ENCODE results near the gene BSDC1.

BSDC1 gene

DNA sequence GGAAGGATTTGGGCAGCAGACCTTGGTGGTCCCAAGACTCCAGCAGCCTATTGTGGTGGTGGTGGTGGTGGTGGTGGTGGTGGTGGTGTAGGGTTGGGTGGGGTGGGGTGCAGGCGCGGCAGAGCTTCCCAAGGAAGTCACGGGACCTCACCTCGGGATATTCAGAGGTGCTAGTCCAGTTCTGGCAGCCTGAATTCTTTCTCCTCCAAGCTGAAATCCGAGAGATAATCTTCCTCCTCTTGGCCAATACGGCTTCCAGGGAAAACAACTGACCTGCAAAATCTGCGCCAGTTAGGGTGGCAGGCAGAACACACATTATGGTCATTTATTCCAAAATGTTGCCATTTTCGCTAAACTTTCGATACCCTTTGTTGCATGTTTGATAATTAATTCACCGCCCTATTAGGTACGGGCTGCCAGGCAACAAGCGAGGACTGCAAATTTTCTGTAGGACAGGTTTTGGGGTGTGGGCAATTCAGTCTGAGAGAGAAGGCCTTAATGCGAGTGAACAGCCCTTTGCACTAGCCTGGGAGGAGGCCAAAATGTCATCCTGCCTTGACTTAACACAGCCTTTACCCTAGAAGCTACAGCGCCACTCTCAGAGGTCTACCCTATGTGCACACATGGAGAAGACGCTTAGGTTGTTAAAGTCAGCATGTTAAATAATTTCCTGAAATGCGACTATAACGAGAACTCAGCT lies 33.2 kb upstream of the BSDC1 start:
- no peak overlapping the region for H3K27ac ChIP-seq (ENCODE audit: low read length)
- TF ChIP-seq, protein P1, sequence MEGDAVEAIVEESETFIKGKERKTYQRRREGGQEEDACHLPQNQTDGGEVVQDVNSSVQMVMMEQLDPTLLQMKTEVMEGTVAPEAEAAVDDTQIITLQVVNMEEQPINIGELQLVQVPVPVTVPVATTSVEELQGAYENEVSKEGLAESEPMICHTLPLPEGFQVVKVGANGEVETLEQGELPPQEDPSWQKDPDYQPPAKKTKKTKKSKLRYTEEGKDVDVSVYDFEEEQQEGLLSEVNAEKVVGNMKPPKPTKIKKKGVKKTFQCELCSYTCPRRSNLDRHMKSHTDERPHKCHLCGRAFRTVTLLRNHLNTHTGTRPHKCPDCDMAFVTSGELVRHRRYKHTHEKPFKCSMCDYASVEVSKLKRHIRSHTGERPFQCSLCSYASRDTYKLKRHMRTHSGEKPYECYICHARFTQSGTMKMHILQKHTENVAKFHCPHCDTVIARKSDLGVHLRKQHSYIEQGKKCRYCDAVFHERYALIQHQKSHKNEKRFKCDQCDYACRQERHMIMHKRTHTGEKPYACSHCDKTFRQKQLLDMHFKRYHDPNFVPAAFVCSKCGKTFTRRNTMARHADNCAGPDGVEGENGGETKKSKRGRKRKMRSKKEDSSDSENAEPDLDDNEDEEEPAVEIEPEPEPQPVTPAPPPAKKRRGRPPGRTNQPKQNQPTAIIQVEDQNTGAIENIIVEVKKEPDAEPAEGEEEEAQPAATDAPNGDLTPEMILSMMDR (IDR thresholded peaks at IDR 0.05; ENCODE audit: low read depth, low read length) = no peak
- no peak for TF ChIP-seq EZH2phosphoT487 (IDR thresholded peaks at IDR 0.05; ENCODE audit: low read depth)
- no peak overlapping the region for H3K4me2 ChIP-seq (ENCODE audit: low read length)
- no peaks in the 10 kb centered on the region for H3K79me2 ChIP-seq (ENCODE audit: low read length)
- no peak overlapping the region for H2AFZ ChIP-seq (ENCODE audit: low read depth, low read length)
- H3K9me3 ChIP-seq (ENCODE audit: insufficient read depth, low read length) = no peaks in the 10 kb centered on the region
- H4K20me1 ChIP-seq (ENCODE audit: insufficient read depth, low read length) = no peaks in the 10 kb centered on the region
- H3K9ac ChIP-seq (ENCODE audit: low read length) = no peak overlapping the region
- no peak overlapping the region for H3K4me3 ChIP-seq (ENCODE audit: low read length)
- peaks cover 12% of the 10 kb centered on the region for H3K4me1 ChIP-seq (ENCODE audit: low read length)
- H3K36me3 ChIP-seq (replicated peaks; ENCODE audit: low read depth, low read length) = no peaks in the 10 kb centered on the region
- no peaks in the 10 kb centered on the region for H3K27me3 ChIP-seq (ENCODE audit: low read depth, low read length)

DNA sequence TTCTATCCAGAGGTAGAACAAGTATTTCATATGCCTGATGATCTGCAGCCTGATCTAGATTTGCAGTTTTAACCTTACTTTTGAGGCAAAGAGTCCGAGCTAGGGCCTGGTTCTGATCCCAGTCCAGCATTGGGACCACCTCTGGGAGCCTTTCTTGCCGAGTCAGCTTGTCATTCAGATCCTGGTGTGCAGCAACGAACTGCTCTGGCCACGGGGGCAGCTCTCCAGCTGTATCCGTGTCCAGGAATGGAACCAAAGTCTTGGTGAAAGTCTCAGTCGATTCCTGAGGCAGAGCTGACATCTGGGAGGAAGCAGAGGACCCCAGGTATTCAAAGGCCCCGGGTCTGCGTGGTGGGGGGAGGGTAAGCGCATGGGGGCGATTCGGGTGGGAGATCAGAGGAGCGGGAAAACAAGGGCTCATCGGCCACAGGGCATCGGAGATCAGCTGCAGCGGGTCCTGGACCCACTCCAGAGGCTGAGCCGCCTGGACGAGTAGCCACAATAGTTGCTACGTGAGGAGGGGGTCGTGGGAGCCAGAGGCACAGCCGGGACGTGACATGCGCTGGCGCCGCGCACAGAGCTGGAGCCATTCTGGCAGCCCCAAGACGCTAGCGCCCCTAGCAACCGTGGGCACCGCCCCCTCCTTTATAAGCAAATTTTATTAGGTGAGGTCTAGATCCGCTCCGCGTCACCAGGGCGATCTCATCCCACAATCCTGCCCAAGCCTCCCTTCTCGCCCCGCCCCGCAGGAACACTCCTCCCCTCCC lies 32.4 kb upstream of the BSDC1 start:
- no peak for TF ChIP-seq EZH2phosphoT487 (IDR thresholded peaks at IDR 0.05; ENCODE audit: low read depth)
- H3K9ac ChIP-seq (ENCODE audit: low read length) = no peak overlapping the region
- no peak overlapping the region for H3K4me3 ChIP-seq (ENCODE audit: low read length)
- no peaks in the 10 kb centered on the region for H3K36me3 ChIP-seq (replicated peaks; ENCODE audit: low read depth, low read length)
- peaks cover 5% of the 10 kb centered on the region for H3K4me1 ChIP-seq (ENCODE audit: low read length)
- H3K9me3 ChIP-seq (ENCODE audit: insufficient read depth, low read length) = no peaks in the 10 kb centered on the region
- no peaks in the 10 kb centered on the region for H3K79me2 ChIP-seq (ENCODE audit: low read length)
- H2AFZ ChIP-seq (ENCODE audit: low read depth, low read length) = no peak overlapping the region
- H3K27me3 ChIP-seq (ENCODE audit: low read depth, low read length) = no peaks in the 10 kb centered on the region
- H3K4me2 ChIP-seq (ENCODE audit: low read length) = no peak overlapping the region
- H4K20me1 ChIP-seq (ENCODE audit: insufficient read depth, low read length) = no peaks in the 10 kb centered on the region
- no peak overlapping the region for H3K27ac ChIP-seq (ENCODE audit: low read length)

DNA sequence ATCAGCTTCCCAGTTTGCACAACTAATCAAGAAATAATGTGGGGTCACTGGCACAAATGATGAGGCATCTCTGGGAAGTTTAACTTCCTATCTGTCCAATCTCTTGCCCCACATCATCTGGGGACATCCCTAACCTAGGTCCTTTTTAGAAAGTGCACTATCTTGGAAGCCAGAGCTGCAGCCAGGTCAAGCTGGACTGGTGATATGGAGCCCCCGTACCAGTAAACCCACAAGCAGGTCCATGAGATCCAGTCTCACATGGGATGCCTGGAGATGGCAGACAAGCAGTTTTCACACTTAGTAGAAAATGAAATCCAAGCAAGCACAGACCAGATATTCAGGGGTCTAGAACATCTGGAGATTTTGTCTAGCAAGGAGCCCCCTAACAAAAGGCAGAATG lies 27.5 kb upstream of the BSDC1 start:
- Histone ChIP-seq H3K9ac (ENCODE audit: low read length) (no peak overlapping the region), H4K20me1 (ENCODE audit: insufficient read depth, low read length) (no peaks in the 10 kb centered on the region), H3K36me3 (replicated peaks; ENCODE audit: low read depth, low read length) (no peaks in the 10 kb centered on the region), H3K4me2 (ENCODE audit: low read length) (no peak overlapping the region), H3K4me1 (ENCODE audit: low read length) (no peaks in the 10 kb centered on the region), H3K79me2 (ENCODE audit: low read length) (no peaks in the 10 kb centered on the region), H2AFZ (ENCODE audit: low read depth, low read length) (no peak overlapping the region), H3K9me3 (ENCODE audit: insufficient read depth, low read length) (no peaks in the 10 kb centered on the region), H3K27me3 (ENCODE audit: low read depth, low read length) (no peaks in the 10 kb centered on the region), H3K4me3 (ENCODE audit: low read length) (no peak overlapping the region), H3K27ac (ENCODE audit: low read length) (no peak overlapping the region)
- TF ChIP-seq, protein P1 (IDR thresholded peaks at IDR 0.05; ENCODE audit: low read depth, low read length) = no peak
- TF ChIP-seq EZH2phosphoT487 (IDR thresholded peaks at IDR 0.05; ENCODE audit: low read depth) = no peak

DNA sequence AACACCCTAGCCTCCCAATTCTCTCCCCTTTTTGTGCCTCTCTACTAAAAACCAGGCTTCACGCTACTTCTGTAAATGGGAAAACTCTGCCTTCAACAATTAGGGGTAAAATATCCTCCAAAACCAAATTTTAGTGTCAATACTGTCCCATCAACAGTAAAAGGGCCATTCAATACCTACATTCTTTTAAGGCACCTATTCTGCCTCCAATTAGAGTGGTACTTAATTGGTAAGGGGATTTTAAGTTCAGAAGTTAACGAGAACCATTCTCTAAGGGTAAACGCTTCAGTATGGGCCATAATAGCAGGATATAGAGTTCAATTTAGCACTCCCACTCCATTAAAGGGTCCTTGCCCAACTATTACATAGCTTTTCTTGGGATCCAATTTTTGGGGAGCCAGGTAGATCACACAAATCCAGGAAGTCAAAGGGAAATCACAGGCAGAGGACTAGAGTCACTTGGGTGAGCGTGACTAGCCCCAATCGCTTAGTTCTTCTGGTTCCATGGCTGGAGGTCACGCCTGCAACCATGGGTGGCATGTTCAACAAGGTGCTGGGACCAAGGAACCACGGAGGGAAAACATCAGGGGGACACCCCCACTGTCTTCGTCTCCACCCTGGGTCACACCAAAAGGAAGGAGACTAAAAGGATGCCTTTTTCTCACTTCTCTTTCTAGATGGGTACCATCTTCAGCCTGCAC lies 20.1 kb upstream of the BSDC1 start:
- Histone ChIP-seq H3K36me3 (replicated peaks; ENCODE audit: low read depth, low read length) (no peaks in the 10 kb centered on the region), H3K9ac (ENCODE audit: low read length) (no peak overlapping the region), H2AFZ (ENCODE audit: low read depth, low read length) (no peak overlapping the region; the same call in 1 of the 2 replicates), H3K4me3 (ENCODE audit: low read length) (no peak overlapping the region), H3K9me3 (ENCODE audit: insufficient read depth, low read length) (no peaks in the 10 kb centered on the region), H4K20me1 (ENCODE audit: insufficient read depth, low read length) (no peaks in the 10 kb centered on the region), H3K79me2 (ENCODE audit: low read length) (no peaks in the 10 kb centered on the region), H3K4me1 (ENCODE audit: low read length) (no peaks in the 10 kb centered on the region), H3K4me2 (ENCODE audit: low read length) (no peak overlapping the region), H3K27ac (ENCODE audit: low read length) (no peak overlapping the region), H3K27me3 (ENCODE audit: low read depth, low read length) (no peaks in the 10 kb centered on the region)
- TF ChIP-seq, protein P1 (IDR thresholded peaks at IDR 0.05; ENCODE audit: low read depth, low read length) = no peak
- no peak for TF ChIP-seq EZH2phosphoT487 (IDR thresholded peaks at IDR 0.05; ENCODE audit: low read depth)

Data from OCI-LY3 (cell line).